Fibroblast of lung (primary cell): ENCODE measurements around the gene GABRP. TPM values are rescaled to one million over a fixed set of nuclear protein-coding genes. Genes with fewer than 3 reads are reported as not detected.

Source experiments
- DNase-seq, 2 donors: peaks; one replicate each; pipeline versions ENCODE4 v3.0.0 to v3.0.0-alpha.2; 2010; ENCODE audit warnings: low read depth in 2 of 2
- H2AFZ ChIP-seq: 2 replicates; pipeline ENCODE4 v1.5.1; 2012; ENCODE audit warnings: low read length, control low read depth, inconsistent platforms
- H3K27ac ChIP-seq: 2 replicates; pipeline ENCODE4 v1.5.1; 2011; ENCODE audit warnings: low read length, control low read depth; ENCODE audit not compliant: insufficient read depth
- H3K27me3 ChIP-seq: 2 replicates; pipeline ENCODE4 v1.5.1; 2011; ENCODE audit warnings: mild to moderate bottlenecking, low read length; ENCODE audit not compliant: control insufficient read depth, insufficient read depth
- H3K36me3 ChIP-seq: 2 replicates; pipeline ENCODE4 v1.5.1; 2011; ENCODE audit warnings: low read length; ENCODE audit not compliant: control insufficient read depth, insufficient read depth
- H3K4me1 ChIP-seq: 2 replicates; pipeline ENCODE4 v1.5.1; 2011; ENCODE audit warnings: low read length; ENCODE audit not compliant: control insufficient read depth, insufficient read depth; ENCODE audit errors: extremely low read depth
- H3K4me2 ChIP-seq: 2 replicates; pipeline ENCODE4 v1.5.1; 2011; ENCODE audit warnings: low read length, control low read depth; ENCODE audit not compliant: insufficient read depth; ENCODE audit errors: extremely low read depth
- H3K4me3 ChIP-seq, 4 experiments: fragments of 200-600 bp in 1 of 4; sonication (generic) in 1 of 4; replicated peaks in 1 of 4; 2 replicates each; pipeline ENCODE4 v1.5.1; 2011 to 2016; ENCODE audit warnings: low read length in 4 of 4, low read depth in 3 of 4, mild to moderate bottlenecking in 3 of 4, control low read depth in 2 of 4, inconsistent platforms in 1 of 4, mixed read lengths in 1 of 4; ENCODE audit not compliant: insufficient read depth in 1 of 4; ENCODE audit errors: control extremely low read depth in 1 of 4
- H3K79me2 ChIP-seq: 2 replicates; pipeline ENCODE4 v1.5.1; 2012; ENCODE audit warnings: mild to moderate bottlenecking, low read length, inconsistent platforms; ENCODE audit not compliant: control insufficient read depth, insufficient read depth
- H3K9ac ChIP-seq: 2 replicates; pipeline ENCODE4 v1.5.1; 2011; ENCODE audit warnings: mild to moderate bottlenecking, low read length, control low read depth; ENCODE audit not compliant: insufficient read depth
- H3K9me3 ChIP-seq: 2 replicates; pipeline ENCODE4 v1.5.1; 2012; ENCODE audit warnings: low read depth, low read length; ENCODE audit not compliant: control insufficient read depth, insufficient read depth
- H4K20me1 ChIP-seq: 2 replicates; pipeline ENCODE4 v1.5.1; 2011; ENCODE audit warnings: low read length; ENCODE audit not compliant: control insufficient read depth, insufficient read depth; ENCODE audit errors: extremely low read depth
- EZH2 ChIP-seq: IDR thresholded peaks from 2 replicates; pipeline ENCODE4 v1.5.1; 2012; ENCODE audit warnings: low read length, control low read depth, mild to moderate bottlenecking; ENCODE audit errors: missing control alignments
- polyA plus RNA-seq, 2 donors: library from polyadenylated mRNA; depleted of rRNA in 1 of 2; stranded (reverse) in 1 of 2; unstranded in 1 of 2; fragments of >200 nt; gene quantifications; 2 replicates each; pipeline ENCODE4 v1.2.1, GENCODE V29; 2011 to 2012; ENCODE audit warnings: missing spikeins in 1 of 2
- total RNA-seq: library from RNA; depleted of rRNA; stranded (reverse); fragments of >200 nt; gene quantifications from 2 replicates; pipeline ENCODE4 v1.2.1, GENCODE V29; 2014
- TF ChIP-seq, protein P1 (sequence below), 2 donors: IDR thresholded peaks in 1 of 2; conservative IDR thresholded peaks in 1 of 2; 1 replicate in 1 of 2; 2 replicates in 1 of 2; pipeline ENCODE4 v1.5.1; 2011 to 2012; ENCODE audit warnings: low read length in 2 of 2, control low read depth in 1 of 2, inconsistent platforms in 1 of 2, low read depth in 1 of 2, mild to moderate bottlenecking in 1 of 2

The GABRP gene
- total and polyA plus RNA-seq, 2 donors (not counting 1 experiment from before 2014, with no cell fraction given), result not detected

DNA sequence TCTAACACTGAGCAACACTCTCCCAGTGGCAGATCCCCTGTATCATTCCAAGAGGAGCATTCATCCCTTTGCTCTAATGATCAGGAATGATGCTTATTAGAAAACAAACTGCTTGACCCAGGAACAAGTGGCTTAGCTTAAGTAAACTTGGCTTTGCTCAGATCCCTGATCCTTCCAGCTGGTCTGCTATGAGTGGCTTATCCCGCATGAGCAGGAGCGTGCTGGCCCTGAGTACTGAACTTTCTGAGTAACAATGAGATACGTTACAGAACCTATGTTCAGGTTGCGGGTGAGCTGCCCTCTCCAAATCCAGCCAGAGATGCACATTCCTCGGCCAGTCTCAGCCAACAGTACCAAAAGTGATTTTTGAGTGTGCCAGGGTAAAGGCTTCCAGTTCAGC lies 29.7 kb downstream of the GABRP start:
- Histone ChIP-seq H3K27ac (no peak overlapping the region), H3K4me3 (no peak overlapping the region), H4K20me1 (no peaks in the 10 kb centered on the region), H2AFZ (no peak overlapping the region), H3K27me3 (no peaks in the 10 kb centered on the region), H3K4me2 (no peak overlapping the region), H3K9me3 (no peaks in the 10 kb centered on the region), H3K36me3 (no peaks in the 10 kb centered on the region), H3K9ac (no peak overlapping the region), H3K4me1 (no peaks in the 10 kb centered on the region), H3K79me2 (no peaks in the 10 kb centered on the region)
- DNase-seq, result no peak
- TF ChIP-seq, protein P1, sequence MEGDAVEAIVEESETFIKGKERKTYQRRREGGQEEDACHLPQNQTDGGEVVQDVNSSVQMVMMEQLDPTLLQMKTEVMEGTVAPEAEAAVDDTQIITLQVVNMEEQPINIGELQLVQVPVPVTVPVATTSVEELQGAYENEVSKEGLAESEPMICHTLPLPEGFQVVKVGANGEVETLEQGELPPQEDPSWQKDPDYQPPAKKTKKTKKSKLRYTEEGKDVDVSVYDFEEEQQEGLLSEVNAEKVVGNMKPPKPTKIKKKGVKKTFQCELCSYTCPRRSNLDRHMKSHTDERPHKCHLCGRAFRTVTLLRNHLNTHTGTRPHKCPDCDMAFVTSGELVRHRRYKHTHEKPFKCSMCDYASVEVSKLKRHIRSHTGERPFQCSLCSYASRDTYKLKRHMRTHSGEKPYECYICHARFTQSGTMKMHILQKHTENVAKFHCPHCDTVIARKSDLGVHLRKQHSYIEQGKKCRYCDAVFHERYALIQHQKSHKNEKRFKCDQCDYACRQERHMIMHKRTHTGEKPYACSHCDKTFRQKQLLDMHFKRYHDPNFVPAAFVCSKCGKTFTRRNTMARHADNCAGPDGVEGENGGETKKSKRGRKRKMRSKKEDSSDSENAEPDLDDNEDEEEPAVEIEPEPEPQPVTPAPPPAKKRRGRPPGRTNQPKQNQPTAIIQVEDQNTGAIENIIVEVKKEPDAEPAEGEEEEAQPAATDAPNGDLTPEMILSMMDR (conservative IDR thresholded peaks at IDR 0.05 in 1 of 2, IDR thresholded peaks at IDR 0.05 in 1 of 2; ENCODE audit: low read depth in 1 of 2, low read length in 2 of 2), result no peak
- no peak for TF ChIP-seq EZH2

DNA sequence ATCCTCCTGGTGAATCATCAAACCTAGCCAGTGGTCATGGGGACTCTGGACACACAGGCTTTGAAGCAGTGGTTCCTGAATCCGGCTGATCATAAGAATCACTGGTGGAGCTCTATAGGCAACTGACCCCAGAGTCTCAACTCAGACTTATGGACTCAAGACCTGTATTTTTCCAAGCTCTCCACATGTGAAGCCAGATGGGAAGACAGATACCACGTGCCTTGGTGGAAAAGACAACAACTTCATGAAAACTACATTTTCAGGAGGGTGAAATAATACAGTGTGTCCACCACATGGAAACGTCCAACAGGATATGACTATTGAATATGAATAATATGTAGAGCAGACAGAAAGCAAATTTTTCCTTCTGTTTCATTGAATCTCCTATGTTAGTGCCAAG lies 33.7 kb downstream of the GABRP start:
- Histone ChIP-seq H3K4me3 (no peak overlapping the region), H3K27me3 (no peaks in the 10 kb centered on the region), H3K4me1 (no peaks in the 10 kb centered on the region), H3K36me3 (no peaks in the 10 kb centered on the region), H4K20me1 (no peaks in the 10 kb centered on the region), H3K27ac (no peak overlapping the region), H3K79me2 (no peaks in the 10 kb centered on the region), H2AFZ (no peak overlapping the region), H3K9me3 (no peaks in the 10 kb centered on the region), H3K9ac (no peak overlapping the region), H3K4me2 (no peak overlapping the region)
- no peak for DNase-seq
- TF ChIP-seq, protein P1 (conservative IDR thresholded peaks at IDR 0.05 in 1 of 2, IDR thresholded peaks at IDR 0.05 in 1 of 2; ENCODE audit: low read depth in 1 of 2, low read length in 2 of 2), result no peak
- no peak for TF ChIP-seq EZH2

DNA sequence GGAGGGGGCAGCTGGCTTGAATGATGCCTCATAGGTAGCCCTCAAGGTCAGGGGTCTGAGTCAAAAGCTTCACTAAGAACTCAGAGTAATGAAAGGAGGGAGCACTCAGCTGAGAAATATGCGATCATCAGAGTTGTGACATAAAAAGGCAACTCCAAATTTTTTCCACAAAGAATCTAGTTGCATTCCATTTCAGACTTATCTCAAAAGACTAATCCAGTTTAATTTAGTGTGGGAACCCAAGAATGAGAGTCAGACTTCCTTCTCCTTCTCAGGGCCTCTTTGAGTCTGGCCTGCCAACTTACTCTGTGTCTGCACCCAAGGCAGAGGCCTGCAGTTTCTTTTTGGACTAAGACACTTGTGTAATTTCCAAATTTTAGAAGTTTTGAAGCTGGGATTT lies 34.7 kb downstream of the GABRP start:
- Histone ChIP-seq H3K27ac (no peak overlapping the region), H3K36me3 (no peaks in the 10 kb centered on the region), H3K4me1 (no peaks in the 10 kb centered on the region), H3K9me3 (no peaks in the 10 kb centered on the region), H3K9ac (no peak overlapping the region), H2AFZ (no peak overlapping the region), H3K4me3 (no peak overlapping the region), H3K79me2 (no peaks in the 10 kb centered on the region), H3K4me2 (no peak overlapping the region), H4K20me1 (no peaks in the 10 kb centered on the region), H3K27me3 (no peaks in the 10 kb centered on the region)
- no peak for TF ChIP-seq EZH2
- TF ChIP-seq, protein P1 (conservative IDR thresholded peaks at IDR 0.05 in 1 of 2, IDR thresholded peaks at IDR 0.05 in 1 of 2; ENCODE audit: low read depth in 1 of 2, low read length in 2 of 2), result no peak
- peak in 1 of 2 donors; percentile 80 for DNase-seq
